H9 (cell line): Measurements from ENCODE around the gene PLSCR2. TPM values are rescaled to one million over a fixed set of nuclear protein-coding genes. Genes with fewer than 3 reads are reported as not detected.

Experiments used
- DNase-seq: peaks from one replicate; pipeline ENCODE4 v3.0.0-alpha.2; 2017
- H2AFZ ChIP-seq: one replicate; pipeline ENCODE4 v1.6.1; 2013; ENCODE audit warnings: mild to moderate bottlenecking, low read length, control low read depth, moderate library complexity
- H2AK5ac ChIP-seq: 2 replicates; pipeline ENCODE4 v1.6.1; 2013; ENCODE audit warnings: low read length, control low read depth, mixed read lengths; ENCODE audit not compliant: insufficient read length
- H2BK120ac ChIP-seq: one replicate; pipeline ENCODE4 v1.6.1; 2013; ENCODE audit warnings: low read depth, mild to moderate bottlenecking, low read length, control low read depth, inconsistent platforms; ENCODE audit not compliant: poor library complexity, severe bottlenecking
- H2BK12ac ChIP-seq: 2 replicates; pipeline ENCODE4 v1.6.1; 2013; ENCODE audit warnings: low read length, control low read depth, mixed read lengths, low read depth; ENCODE audit not compliant: insufficient read length
- H2BK15ac ChIP-seq: 2 replicates; pipeline ENCODE4 v1.6.1; 2013; ENCODE audit warnings: low read depth, low read length, control low read depth
- H2BK20ac ChIP-seq: one replicate; pipeline ENCODE4 v1.6.1; 2013; ENCODE audit warnings: low read depth, mild to moderate bottlenecking, low read length, control low read depth, inconsistent platforms; ENCODE audit not compliant: poor library complexity, severe bottlenecking
- H2BK5ac ChIP-seq: 2 replicates; pipeline ENCODE4 v1.6.1; 2013; ENCODE audit warnings: low read length, control low read depth, mixed read lengths; ENCODE audit not compliant: insufficient read length
- H3K14ac ChIP-seq: 2 replicates; pipeline ENCODE4 v1.6.1; 2013; ENCODE audit warnings: low read length, control low read depth; ENCODE audit not compliant: insufficient read depth
- H3K18ac ChIP-seq: 2 replicates; pipeline ENCODE4 v1.6.1; 2013; ENCODE audit warnings: low read depth, mild to moderate bottlenecking, mixed read lengths, low read length, control low read depth; ENCODE audit not compliant: insufficient read length
- H3K23ac ChIP-seq: 2 replicates; pipeline ENCODE4 v1.6.1; 2013; ENCODE audit warnings: low read length, control low read depth, mixed read lengths, low read depth; ENCODE audit not compliant: insufficient read length
- H3K23me2 ChIP-seq: 2 replicates; pipeline ENCODE4 v1.6.1; 2013; ENCODE audit warnings: low read depth, mild to moderate bottlenecking, mixed read lengths, low read length, control low read depth; ENCODE audit not compliant: insufficient read length, poor library complexity, severe bottlenecking
- H3K27ac ChIP-seq: 2 replicates; pipeline ENCODE4 v1.5.1; 2013; ENCODE audit warnings: low read length, control low read depth, mixed read lengths, low read depth; ENCODE audit not compliant: insufficient read length
- H3K27me3 ChIP-seq: 2 replicates; pipeline ENCODE4 v1.6.1; 2013; ENCODE audit warnings: low read length, control low read depth, inconsistent platforms; ENCODE audit not compliant: insufficient read depth
- H3K4ac ChIP-seq: 2 replicates; pipeline ENCODE4 v1.6.1; 2013; ENCODE audit warnings: low read depth, mild to moderate bottlenecking, control low read depth, inconsistent platforms, low read length, moderate library complexity
- H3K4me1 ChIP-seq: 2 replicates; pipeline ENCODE4 v1.6.1; 2013; ENCODE audit warnings: low read length, control low read depth, inconsistent platforms; ENCODE audit not compliant: insufficient read depth
- H3K4me2 ChIP-seq: 2 replicates; pipeline ENCODE4 v1.6.1; 2013; ENCODE audit warnings: low read length, control low read depth, mixed read lengths; ENCODE audit not compliant: insufficient read length, insufficient read depth
- H3K56ac ChIP-seq: 2 replicates; pipeline ENCODE4 v1.6.1; 2013; ENCODE audit warnings: low read depth, mild to moderate bottlenecking, mixed read lengths, low read length, control low read depth; ENCODE audit not compliant: insufficient read length
- H3K79me1 ChIP-seq: 2 replicates; pipeline ENCODE4 v1.6.1; 2013; ENCODE audit warnings: low read depth, mild to moderate bottlenecking, moderate library complexity, low read length, control low read depth, inconsistent platforms; ENCODE audit not compliant: insufficient read depth, poor library complexity, severe bottlenecking
- H3K79me2 ChIP-seq: 2 replicates; pipeline ENCODE4 v1.6.1; 2013; ENCODE audit warnings: low read length, control low read depth, inconsistent platforms; ENCODE audit not compliant: insufficient read depth
- H3K9ac ChIP-seq: 2 replicates; pipeline ENCODE4 v1.6.1; 2013; ENCODE audit warnings: low read length, control low read depth, mixed read lengths; ENCODE audit not compliant: insufficient read length; ENCODE audit errors: extremely low read depth
- H3K9me3 ChIP-seq: one replicate; pipeline ENCODE4 v1.6.1; 2013; ENCODE audit warnings: low read depth, low read length, inconsistent platforms; ENCODE audit not compliant: control insufficient read depth
- H3T11ph ChIP-seq: one replicate; pipeline ENCODE4 v1.6.1; 2013; ENCODE audit warnings: mild to moderate bottlenecking, low read length, control low read depth, inconsistent platforms
- H4K20me1 ChIP-seq: one replicate; pipeline ENCODE4 v1.6.1; 2013; ENCODE audit not compliant: control insufficient read depth, insufficient read length, insufficient read depth
- H4K5ac ChIP-seq: 2 replicates; pipeline ENCODE4 v1.6.1; 2013; ENCODE audit warnings: low read depth, mild to moderate bottlenecking, mixed read lengths, low read length, control low read depth; ENCODE audit not compliant: insufficient read length
- H4K8ac ChIP-seq: replicated peaks from 2 replicates; pipeline ENCODE4 v1.6.1; 2013; ENCODE audit warnings: low read length, control low read depth, mixed read lengths, low read depth; ENCODE audit not compliant: insufficient read length
- H4K91ac ChIP-seq: 2 replicates; pipeline ENCODE4 v1.6.1; 2013; ENCODE audit warnings: low read depth, mild to moderate bottlenecking, moderate library complexity, mixed read lengths, low read length, control low read depth; ENCODE audit not compliant: insufficient read length
- H3K27ac Mint-ChIP-seq, 3 experiments: 2 replicates in 2 of 3; 3 replicates in 1 of 3; pipeline ENCODE4 v1.8.0; 2020 to 2021; ENCODE audit warnings: mixed read lengths in 3 of 3, mild to moderate bottlenecking in 1 of 3, moderate library complexity in 1 of 3
- H3K27me3 Mint-ChIP-seq: 2 replicates; pipeline ENCODE4 v1.8.0; 2021; ENCODE audit warnings: low read depth, mild to moderate bottlenecking, moderate library complexity, mixed read lengths
- H3K36me3 Mint-ChIP-seq, 3 experiments: 2 replicates in 2 of 3; 3 replicates in 1 of 3; pipeline ENCODE4 v1.8.0; 2020 to 2021; ENCODE audit warnings: low read depth in 3 of 3, mixed read lengths in 3 of 3; ENCODE audit not compliant: insufficient read depth in 1 of 3
- H3K4me1 Mint-ChIP-seq, 2 experiments: 2 replicates each; pipeline ENCODE4 v1.8.0; 2020; ENCODE audit warnings: mixed read lengths in 2 of 2
- H3K4me3 Mint-ChIP-seq, 2 experiments: 2 replicates in 1 of 2; 3 replicates in 1 of 2; pipeline ENCODE4 v1.8.0; 2020 to 2021; ENCODE audit warnings: mild to moderate bottlenecking in 2 of 2, mixed read lengths in 2 of 2, moderate library complexity in 1 of 2
- H3K9me3 Mint-ChIP-seq, 2 experiments: 2 replicates in 1 of 2; 3 replicates in 1 of 2; pipeline ENCODE4 v1.8.0; 2020; ENCODE audit warnings: mild to moderate bottlenecking in 2 of 2, mixed read lengths in 2 of 2, moderate library complexity in 1 of 2
- total RNA-seq: library from RNA; stranded (reverse); gene quantifications from 2 replicates; pipeline ENCODE4 v1.2.1, GENCODE V29; 2021
- TF ChIP-seq, protein P1 (sequence below): fragments of 200-600 bp; sonication (generic); conservative IDR thresholded peaks from 3 replicates; pipeline ENCODE4 v1.8.0; 2021; ENCODE audit warnings: antibody characterized with exemption, mild to moderate bottlenecking

Gene PLSCR2
- total RNA-seq, 1 experiment from 2014 or later: not detected

DNA sequence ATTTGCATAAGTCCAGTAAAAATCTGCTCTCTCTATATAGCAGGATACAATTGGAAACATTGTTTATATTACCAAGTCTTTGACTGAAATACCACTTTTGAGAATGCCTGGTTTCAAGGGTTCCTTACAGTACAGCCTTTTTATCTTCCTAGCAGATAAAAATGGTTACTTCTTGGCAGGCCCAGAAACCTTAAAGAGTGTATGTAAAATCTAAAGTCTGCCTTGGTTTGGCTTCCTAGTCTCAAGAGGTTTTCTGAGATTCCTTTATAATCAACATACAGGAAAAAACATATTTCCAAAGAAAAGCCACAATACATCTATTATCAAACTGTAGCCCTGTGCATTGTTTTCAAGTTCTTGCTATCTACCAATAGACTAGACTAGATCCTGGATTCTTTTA lies 84.6 kb downstream of the PLSCR2 start:
- Histone ChIP-seq H3K14ac (no peak overlapping the region), H3K79me2 (no peaks in the 10 kb centered on the region), H3K9me3 (no peaks in the 10 kb centered on the region), H3K27ac (no peak overlapping the region), H2BK12ac (no peak overlapping the region), H4K5ac (no peak overlapping the region), H3K4me2 (no peak overlapping the region), H4K8ac (no peak overlapping the region), H4K20me1 (no peaks in the 10 kb centered on the region), H3K23ac (no peak overlapping the region), H3K18ac (no peak overlapping the region), H3K23me2 (no peaks in the 10 kb centered on the region), H3K79me1 (no peaks in the 10 kb centered on the region), H2BK120ac (no peak overlapping the region), H2BK15ac (no peak overlapping the region), H2BK5ac (no peak overlapping the region), H2AK5ac (no peak overlapping the region), H4K91ac (no peak overlapping the region), H3K9ac (no peak overlapping the region), H3K56ac (no peak overlapping the region), H2BK20ac (no peak overlapping the region), H3T11ph (no peak overlapping the region), H3K4me1 (no peaks in the 10 kb centered on the region), H2AFZ (no peak overlapping the region), H3K27me3 (no peaks in the 10 kb centered on the region), H3K4ac (no peak overlapping the region)
- Mint-ChIP-seq H3K36me3 (no peaks in the 10 kb centered on the region), H3K4me3 (no peak overlapping the region), H3K4me1 (peaks cover 4 to 16% of the 10 kb centered on the region in 2 experiments; a peak in 2 of 4 replicates), H3K9me3 (peaks cover 0 to 3% of the 10 kb centered on the region in 2 experiments; a peak in 2 of 5 replicates), H3K27me3 (no peaks in the 10 kb centered on the region), H3K27ac (no peak overlapping the region)
- DNase-seq: no peak
- TF ChIP-seq, protein P1, sequence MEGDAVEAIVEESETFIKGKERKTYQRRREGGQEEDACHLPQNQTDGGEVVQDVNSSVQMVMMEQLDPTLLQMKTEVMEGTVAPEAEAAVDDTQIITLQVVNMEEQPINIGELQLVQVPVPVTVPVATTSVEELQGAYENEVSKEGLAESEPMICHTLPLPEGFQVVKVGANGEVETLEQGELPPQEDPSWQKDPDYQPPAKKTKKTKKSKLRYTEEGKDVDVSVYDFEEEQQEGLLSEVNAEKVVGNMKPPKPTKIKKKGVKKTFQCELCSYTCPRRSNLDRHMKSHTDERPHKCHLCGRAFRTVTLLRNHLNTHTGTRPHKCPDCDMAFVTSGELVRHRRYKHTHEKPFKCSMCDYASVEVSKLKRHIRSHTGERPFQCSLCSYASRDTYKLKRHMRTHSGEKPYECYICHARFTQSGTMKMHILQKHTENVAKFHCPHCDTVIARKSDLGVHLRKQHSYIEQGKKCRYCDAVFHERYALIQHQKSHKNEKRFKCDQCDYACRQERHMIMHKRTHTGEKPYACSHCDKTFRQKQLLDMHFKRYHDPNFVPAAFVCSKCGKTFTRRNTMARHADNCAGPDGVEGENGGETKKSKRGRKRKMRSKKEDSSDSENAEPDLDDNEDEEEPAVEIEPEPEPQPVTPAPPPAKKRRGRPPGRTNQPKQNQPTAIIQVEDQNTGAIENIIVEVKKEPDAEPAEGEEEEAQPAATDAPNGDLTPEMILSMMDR: no peak

Other genes starting within 250 kb of the PLSCR2 start
- gene PLSCR4, start 218.5 kb downstream of the PLSCR2 start, total RNA-seq: 1.1 and 1.2 TPM in 2 replicates
- gene PLSCR1, start 75.0 kb upstream of the PLSCR2 start, total RNA-seq: 48.9 and 54.8 TPM in 2 replicates
- not detected in 2 replicates for gene PLSCR5, start 135.8 kb upstream of the PLSCR2 start, total RNA-seq